Caki2 (cell line): ENCODE data around the gene GOLGA2. TPM values are rescaled to one million over a fixed set of nuclear protein-coding genes. Genes with fewer than 3 reads are reported as not detected.
"Not testable (repeated sequence)": the region's sequence is repeated elsewhere in the genome, so short reads cannot be mapped to it uniquely, and the experiment has no call there.

Source experiments
- DNase-seq: peaks from one replicate; pipeline ENCODE4 v3.0.0-alpha.2; 2015; ENCODE audit warnings: low read depth
- in situ Hi-C: cut with HindIII; loops from 2 replicates; pipeline ENCODE4 v1.10.0; 2016; ENCODE audit warnings: low sequenced_read_pairs, low pct_unique_long_range_greater_than_20kb, mixed read lengths
- total RNA-seq: library from RNA; depleted of rRNA; stranded (reverse); fragments of >200 nt; shearing (Covaris generic); gene quantifications from 2 replicates; pipeline ENCODE4 v1.2.3, GENCODE V29; 2014; ENCODE audit warnings: low replicate concordance

Gene GOLGA2
- total RNA-seq, 1 experiment from 2014 or later, result 44.6 TPM

DNA sequence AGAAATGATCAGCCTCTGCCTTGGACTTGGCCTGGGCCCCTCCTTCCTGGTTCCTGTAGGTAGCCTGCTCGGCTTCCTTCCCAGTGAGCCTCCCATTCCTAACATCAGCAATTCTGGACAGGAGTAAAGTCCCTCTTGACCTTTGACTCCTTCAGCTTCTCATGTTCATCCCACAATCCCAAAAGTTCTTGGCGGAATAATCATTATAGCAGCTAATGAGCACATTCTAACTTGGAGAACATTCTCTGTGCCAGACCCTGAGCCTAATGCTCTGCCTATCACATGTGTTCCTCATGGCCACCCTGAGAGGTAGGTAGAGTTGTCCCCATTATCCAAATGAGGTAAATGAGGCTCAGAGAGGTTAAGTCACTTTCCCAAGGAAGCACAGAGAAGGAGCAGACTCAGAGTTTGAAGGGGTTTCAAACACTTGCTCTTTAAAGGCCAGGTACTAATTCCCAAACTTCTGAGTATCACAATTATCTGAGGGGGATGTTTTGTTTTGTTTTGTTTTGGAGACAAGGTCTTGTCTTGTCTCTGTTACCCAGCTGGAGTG, 21.5 kb upstream of the GOLGA2 start:
- no peak for DNase-seq
- in situ Hi-C loops, result no loop called here

DNA sequence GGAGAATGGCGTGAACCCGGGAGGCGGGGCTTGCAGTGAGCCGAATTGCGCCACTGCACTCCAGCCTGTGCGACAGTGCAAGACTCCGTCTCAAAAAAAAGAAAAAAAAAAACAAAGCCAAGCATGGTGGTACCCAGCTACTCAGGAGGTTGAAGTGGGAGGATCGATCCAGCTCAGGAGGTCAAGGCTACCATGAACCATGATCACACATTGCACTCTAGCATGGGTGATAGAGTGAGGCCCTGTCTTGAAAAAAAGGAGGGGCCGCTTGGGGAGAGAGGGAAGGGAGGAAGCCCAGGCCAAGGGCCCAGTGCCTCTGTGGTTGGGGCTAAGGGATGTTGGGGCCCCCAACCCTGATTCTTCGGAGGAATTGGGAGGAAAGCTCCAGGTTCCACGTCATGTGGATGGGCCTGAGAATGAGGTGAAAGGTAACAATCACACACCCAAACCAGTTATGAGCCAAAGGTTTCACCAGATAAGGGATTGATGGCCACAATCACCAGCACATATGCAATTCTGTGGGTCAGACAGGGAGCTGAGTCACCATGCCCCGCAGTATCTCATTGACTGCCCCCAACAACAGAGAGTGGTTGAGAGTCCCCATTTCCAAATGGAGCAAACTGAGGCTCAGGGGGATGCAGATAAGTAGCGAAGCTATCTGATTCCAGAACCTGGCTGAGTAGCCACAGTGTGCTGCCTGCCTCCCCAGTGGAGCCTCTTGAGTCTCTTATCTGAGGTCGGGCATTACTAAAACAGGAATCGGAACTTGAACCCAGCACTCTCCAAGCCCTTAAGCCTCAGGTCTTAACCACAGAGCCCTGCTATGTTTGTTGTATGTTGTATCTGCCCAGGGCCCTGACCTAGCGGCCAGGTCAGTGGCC, 20.8 kb upstream of the GOLGA2 start:
- in situ Hi-C loops, result no loop called here

DNA sequence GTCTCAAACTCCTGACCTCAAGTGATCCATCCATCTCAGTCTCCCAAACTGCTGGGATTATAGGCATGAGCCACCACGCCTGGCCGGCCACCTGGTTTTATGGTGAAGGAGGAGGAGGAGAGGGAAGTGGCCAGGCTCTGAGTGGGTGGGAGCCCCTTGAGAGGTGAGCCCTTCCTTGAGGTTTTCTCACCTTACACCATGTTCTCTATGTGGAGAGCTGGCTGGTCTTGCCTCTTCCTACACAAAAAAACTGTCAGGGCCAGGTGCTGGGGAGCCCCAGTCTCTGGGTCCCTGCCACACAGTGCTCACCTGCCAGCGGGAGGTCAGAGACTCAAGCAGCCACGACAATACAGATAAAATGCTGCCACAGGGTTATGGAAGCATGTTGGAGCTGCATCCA, 18.3 kb upstream of the GOLGA2 start:
- DNase-seq, result no peak
- in situ Hi-C loops, result no loop called here

More for the DNA sequence above, 20.8 kb upstream of the GOLGA2 start:
- no peak for DNase-seq

DNA sequence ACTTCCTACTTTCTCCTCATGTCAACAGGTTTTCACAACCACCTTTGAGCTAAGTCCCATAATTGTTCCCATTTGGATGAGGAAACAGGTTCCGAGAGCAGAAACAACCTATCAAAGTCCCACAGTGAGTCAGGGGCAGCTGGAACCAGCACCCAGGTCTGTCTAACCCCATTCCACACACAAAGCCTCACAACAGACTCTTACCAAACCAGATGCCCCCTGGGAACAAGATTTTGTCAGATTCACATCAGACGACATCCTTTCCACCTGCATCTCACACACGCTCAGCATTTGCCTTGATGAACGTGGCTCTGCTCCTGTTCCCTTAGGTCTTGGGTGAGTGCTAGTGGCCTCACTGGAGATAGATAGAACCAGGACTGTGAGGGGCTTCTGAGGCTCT, 17.3 kb upstream of the GOLGA2 start:
- in situ Hi-C loops, result no loop called here
- no peak for DNase-seq

DNA sequence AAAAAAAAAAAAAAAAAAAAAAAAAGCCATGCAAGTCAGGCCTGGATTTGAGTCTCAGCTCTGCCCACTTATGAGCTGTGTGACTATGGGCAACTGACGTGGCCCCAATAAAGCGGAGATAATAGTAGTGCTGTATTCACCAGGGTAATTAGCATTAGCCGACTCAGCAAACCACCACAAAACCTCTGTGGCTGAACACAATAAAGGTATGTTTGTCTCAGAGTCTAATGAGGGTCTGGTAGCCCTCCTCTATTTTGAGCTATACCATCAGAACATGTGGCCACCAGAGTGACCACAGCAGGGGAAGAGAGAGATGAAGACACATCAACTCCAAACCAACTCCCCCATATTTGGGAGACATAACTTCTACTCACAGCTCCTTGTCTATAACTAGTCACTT, 16.2 kb upstream of the GOLGA2 start:
- no peak for DNase-seq
- in situ Hi-C loops, result no loop called here

DNA sequence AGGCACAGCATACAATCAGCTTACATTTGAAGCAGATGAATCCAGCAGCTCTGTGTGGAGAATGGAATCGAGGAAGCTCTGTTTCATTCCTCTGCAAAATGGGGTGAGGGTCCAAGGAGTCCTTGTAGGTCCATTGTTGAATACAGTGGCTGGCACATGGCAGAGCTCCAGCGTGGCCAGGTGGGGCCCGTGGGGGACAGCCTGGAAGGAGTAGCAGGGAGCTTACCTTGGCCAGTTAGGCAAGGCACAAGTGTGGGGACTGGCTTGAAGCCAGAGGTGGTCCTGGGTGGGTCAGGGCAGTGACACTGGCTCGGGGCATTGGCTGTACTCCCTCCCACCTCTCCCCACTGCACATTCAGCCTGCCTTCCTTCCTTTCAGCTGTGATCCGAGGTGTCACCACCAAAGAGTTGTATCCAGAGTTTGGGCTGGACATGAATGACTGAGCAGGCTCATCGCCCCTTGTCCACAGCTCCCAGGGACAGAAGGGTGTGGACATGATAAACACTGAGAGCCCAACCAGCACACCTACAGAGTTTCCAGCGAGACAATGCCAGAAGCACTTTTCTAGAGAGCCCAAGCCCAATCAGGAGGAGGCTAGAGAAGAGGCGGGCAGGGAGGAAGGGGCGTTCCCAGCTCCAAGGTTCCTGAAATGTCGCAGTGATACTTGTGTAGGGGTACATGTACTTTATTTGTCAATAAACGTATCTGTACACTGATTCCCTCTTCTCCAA, 12.6 kb upstream of the GOLGA2 start:
- peak; percentile 60 for DNase-seq

DNA sequence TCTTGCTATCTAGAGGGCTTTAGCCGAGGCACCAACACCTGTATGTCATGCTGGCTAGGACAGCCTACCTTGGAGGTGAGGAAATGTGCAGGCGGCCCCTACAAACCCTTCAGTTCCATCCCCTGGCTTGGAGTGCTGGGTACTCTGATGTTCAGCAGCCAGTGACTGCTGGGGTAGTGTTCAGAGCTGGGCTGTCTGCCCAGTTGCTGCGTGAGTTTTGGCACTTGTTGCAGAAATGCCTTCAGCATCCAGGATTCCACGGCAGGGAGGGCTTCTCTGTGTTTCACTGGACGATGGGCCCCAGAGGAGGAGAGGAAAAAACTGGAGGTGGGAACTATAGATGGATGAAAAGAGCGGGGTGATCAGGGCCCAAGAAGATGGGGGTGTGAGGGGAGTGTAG, 10.6 kb upstream of the GOLGA2 start:
- in situ Hi-C loops, result no loop called here
- no peak for DNase-seq

More for the DNA sequence above, 12.6 kb upstream of the GOLGA2 start:
- in situ Hi-C loops, result no loop called here

DNA sequence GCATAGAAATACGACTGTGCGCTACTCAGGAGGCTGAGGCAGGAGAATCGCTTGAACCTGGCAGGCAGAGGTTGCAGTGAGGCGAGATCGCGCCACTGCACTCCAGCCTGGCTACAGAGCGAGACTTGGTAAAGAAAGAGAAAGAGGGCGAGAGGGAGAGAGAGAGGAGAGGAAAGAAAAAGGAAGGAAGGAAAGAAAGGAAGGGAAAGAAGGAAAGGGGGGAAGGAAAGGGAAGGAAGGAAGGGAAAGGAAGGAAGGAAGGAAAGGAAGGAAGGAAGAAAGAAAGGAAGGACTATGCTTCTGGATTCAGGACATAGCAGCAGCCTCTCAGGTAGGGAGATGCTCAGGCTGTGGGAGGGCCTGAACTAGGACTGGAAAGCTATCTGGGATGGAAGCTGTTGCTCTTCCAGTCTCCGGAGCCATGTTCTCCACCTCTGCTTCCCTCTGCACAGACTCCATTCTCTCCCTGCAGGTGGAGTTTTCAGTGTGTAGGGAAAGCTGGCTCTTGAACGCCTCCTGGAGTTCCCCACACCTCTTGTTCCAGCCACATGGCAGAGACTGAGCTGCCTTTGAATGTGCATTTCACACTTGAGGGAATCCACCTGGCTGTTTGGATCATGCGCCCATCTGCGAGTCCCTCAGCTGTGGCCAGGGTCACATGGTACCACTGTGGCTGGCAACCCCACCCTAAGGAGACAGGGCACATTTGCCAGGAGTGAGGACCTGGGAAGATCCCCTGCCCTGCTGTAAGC, 9.4 kb upstream of the GOLGA2 start:
- in situ Hi-C loops, result no loop called here
- no peak for DNase-seq

DNA sequence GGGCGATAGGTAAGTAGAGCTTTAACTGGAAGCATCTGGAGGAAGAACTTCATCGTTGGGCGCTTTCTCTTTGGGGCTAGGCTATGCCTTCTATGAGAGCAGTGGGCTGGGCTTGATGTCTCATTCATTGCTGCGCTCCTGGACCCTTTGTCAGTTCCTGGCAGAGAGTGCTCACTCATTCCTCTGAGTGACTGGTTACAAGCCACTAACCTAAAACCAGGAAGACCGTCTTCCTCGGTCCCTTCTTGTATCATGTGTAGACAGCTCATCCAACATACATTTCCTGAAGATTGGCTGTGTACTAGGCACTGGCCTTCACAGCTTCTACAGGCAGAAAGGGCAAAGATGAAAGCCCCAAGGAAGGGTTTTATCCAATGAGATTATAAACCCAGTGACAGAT, 6.7 kb upstream of the GOLGA2 start:
- in situ Hi-C loops, result no loop called here
- DNase-seq, result no peak

DNA sequence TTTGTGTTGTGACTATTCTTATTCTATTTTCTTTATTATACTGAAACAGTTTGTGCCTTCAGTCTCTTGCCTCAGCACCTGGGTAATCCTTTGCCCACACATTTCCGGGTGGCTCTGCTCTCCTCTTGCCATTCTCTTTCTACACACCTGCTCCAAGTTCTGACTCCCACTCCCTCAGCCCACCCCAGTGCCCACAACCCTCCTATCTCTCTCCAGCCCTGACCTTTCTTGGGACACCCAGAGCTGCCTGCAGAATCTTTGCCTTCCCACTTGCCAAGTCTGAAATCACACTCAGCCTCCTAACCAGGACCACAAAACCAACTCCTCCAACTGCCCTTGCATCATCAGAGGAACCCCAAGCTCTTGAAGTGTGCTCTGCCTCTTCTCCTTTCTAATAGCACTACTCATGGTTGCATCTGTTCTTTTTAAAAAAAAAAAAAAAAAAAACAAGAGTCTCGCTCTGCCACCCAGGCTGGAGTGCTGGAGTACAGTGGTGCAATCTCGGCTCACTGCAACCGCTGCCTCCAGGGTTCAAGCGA, 4.3 kb upstream of the GOLGA2 start:
- in situ Hi-C loops, result no loop called here
- DNase-seq, result no peak

DNA sequence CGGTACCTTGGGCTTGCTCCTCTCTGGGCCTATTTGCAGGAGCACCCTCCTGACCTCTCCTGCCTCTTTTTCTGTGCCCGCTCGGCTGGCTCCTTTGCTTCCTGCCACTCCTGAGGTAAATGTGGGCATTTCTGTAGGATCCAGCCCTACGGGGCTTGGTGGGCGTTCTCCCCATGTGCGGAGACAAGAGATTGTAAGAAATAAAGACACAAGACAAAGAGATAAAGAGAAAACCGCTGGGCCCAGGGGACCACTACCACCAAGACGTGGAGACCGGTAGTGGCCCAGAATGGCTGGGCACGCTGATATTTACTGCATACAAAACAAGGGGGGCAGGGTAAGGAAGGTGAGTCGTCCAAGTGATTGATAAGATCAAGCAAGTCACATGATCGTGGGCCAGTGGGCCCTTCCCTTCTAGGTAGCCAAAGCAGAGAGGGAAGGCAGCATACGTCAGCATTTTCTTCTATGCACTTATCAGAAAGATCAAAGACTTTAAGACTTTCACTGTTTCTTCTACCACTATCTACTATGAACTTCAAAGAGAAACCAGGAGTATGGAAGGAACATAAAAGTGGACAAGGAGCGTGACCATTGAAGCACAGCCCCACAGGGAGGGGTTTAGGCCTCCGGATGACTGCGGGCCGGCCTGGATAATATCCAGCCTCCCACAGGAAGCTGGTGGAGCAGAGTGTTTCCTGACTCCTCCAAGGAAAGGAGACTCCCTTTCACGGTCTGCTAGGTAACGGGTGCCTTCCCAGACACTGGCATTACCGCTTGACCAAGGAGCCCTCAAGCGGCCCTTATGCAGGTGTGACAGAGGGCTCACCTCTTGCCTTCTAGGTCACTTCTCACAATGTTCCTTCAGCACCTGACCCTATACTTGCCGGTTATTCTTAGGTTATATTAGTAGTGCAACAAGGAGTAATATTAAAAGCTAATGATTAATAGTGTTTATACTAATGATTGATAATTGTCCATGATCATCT, 3.6 kb upstream of the GOLGA2 start:
- in situ Hi-C loops, result not testable (repeated sequence)
- DNase-seq, result peak; percentile 66

DNA sequence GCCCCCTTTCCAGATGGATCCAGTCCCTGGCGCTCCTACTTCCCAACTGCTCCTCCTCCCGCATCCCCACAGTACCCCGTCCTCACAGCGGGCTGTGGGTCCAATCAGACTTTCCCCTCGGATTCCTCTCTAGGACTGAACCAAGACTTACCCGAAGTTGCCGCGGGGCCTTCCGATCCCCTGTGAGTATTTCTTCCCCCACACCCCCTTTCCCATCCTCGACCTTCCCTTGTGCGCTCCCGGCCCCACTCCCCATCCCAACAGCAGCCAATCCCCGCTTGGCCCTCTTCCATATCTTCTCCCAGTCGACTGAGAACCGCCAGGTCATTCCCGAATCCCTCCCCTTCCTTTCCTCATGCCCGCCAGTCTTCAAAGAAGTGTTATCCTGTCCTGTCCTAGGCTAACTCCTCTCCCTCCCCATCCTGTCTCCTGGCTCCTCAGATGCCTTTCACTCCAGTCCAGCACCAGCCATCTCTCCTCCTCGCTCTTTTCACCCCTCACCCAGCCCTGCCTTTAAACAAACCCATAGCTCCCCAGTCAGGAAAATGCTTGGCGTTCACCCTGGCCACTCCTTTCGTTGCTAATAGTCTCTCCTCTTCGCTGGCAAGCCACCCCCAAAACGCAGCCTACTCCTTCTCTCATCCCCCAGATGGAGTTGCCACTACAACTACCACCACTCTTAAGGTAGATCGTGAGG, 915 bp upstream of the GOLGA2 start:
- DNase-seq, result peak; percentile 38
- in situ Hi-C loops, result no loop called here

DNA sequence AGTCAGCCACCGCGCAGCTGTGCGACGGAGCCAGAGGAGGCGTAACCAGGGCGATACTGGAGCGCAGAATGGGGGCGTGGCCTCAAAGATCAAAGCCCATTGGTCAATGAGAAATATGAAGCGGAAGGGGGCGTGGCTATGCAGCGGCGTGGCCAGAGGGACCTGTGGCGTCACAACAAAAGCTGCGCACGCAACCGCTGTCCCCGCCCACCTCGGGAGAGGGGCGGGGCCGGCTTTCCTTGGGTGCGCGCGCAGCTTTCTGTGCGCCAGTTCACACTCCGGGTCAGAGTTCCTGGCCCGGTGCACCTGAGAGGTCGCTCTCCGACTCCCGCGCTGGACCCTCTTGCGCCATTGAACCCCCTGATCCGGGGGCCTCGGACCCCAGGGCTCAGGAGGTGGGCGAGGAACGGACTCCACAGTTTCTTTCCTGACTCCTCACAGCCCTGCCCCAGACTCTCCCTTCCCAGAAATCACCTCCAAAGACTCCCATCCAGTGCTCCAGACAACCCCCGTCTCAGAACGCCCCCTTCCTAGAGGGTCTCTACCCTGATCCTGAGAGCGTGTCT, 284 bp upstream of the GOLGA2 start, which contains the start of gene SWI5:
Gene SWI5, plus strand, starts transcription at position 269 of the 566 bp plus-strand sequence.
- DNase-seq, result peak; percentile 97
- in situ Hi-C loops, result no loop called here

DNA sequence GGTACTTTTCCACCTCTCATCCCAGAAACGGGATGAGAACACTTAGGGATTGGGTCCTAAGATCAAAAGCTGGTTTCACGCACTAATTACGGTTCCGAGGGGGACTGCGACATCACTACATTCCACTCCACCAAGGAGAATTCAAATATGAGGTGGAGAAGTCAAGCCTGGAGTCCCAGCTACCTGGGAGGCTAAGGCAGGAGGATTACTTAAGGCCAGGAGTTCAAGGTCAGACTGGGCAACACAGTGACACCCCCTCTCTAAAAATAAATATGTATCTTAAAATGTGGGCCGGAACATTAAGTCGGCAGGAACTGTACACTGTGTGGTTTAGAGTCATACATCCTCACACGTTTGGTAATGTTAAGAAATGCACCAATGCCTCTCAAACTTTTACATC, 1.6 kb downstream of the GOLGA2 start:
- in situ Hi-C loops, result no loop called here
- DNase-seq, result no peak

DNA sequence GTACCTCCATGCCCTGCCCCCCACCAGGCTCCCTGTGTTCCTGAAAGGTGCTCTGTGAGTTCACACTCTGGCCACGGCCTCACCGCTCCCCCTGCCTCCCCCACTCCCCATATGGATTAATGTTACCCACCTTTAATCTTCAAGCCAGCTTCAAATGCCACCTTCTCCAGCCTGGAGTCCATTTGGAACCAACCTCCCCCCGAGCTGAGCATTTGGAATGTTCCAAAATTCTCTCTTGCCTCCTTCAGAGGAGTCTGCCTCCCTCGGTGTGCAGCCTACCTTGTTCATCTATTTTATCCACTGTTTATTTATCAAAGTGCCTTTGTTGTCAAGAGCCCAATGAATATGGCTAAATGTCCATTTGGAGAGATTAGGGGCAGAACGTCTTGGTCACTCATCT, 4.3 kb downstream of the GOLGA2 start:
- DNase-seq, result no peak
- in situ Hi-C loops, result no loop called here

DNA sequence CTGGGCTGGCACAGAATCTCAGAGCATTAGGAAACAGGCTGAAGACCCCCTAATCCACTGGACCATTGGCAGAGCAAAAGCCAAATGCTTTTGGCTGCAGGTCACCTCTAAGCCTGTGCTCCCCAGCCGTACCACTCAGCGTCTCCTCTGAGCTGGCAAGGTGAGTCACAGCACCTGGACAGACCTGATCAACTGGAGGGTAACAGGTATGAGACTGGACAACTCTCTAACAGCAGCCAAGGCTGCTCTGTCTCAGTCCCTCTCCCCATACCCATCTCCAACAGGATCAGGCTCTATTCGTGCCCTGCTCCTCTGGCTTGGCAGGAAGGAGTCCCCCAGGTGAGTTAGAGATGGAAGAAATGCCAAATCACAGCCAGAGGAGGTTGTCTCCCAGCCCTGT, 4.7 kb downstream of the GOLGA2 start:
- no peak for DNase-seq
- in situ Hi-C loops, result no loop called here
